HEK293 (cell line): ENCODE data around the gene GALNT11.

Source experiments
- CTCF ChIA-PET: fragments of 350-600 bp; formaldehyde crosslinking; extraction: SDS; loops from one replicate; lab custom pipeline; 2021; ENCODE audit warnings: antibody characterized with exemption; lab: Yijun Ruan, JAX
- POLR2A ChIA-PET: fragments of 300-600 bp; formaldehyde crosslinking; extraction: SDS; loops from one replicate; lab custom pipeline; 2020; ENCODE audit warnings: antibody characterized with exemption, inconsistent platforms; lab: Yijun Ruan, JAX
- H3K27ac ChIP-seq: fragments of 200-500 bp; sonication (Bioruptor generic); 2 replicates; pipeline ENCODE4 v1.5.1; 2014; ENCODE audit warnings: low read depth, low read length, control low read depth, inconsistent platforms; ENCODE audit errors: extremely low read depth
- H3K36me3 ChIP-seq, 2 experiments: fragments of 200-500 bp in 1 of 2; sonication (Bioruptor generic) in 1 of 2; 1 replicate in 1 of 2; 2 replicates in 1 of 2; pipeline ENCODE4 v1.5.1; 2014 to 2017; ENCODE audit warnings: inconsistent platforms in 2 of 2, low read length in 2 of 2; ENCODE audit not compliant: control insufficient read depth in 2 of 2, insufficient read depth in 1 of 2
- H3K4me1 ChIP-seq: fragments of 200-500 bp; sonication (Bioruptor generic); 2 replicates; pipeline ENCODE4 v1.5.1; 2014; ENCODE audit warnings: mild to moderate bottlenecking, low read length, inconsistent platforms; ENCODE audit not compliant: control insufficient read depth, insufficient read depth
- H3K4me3 ChIP-seq: 2 replicates; pipeline ENCODE4 v1.5.1; 2011; ENCODE audit warnings: low read depth, mild to moderate bottlenecking, control low read depth, low read length, moderate library complexity
- H3K9me3 ChIP-seq: fragments of 200-500 bp; sonication (Bioruptor generic); 2 replicates; pipeline ENCODE4 v1.5.1; 2014; ENCODE audit warnings: low read depth, low read length, inconsistent platforms; ENCODE audit not compliant: control insufficient read depth, insufficient read depth
- EGR2 ChIP-seq: fragments of 450-650 bp; formaldehyde crosslinking; IDR thresholded peaks from 2 replicates; pipeline ENCODE4 v1.5.1; 2016; ENCODE audit warnings: low read depth, missing biosample characterization, missing genetic modification characterization
- GLI2 ChIP-seq: fragments of 450-650 bp; formaldehyde crosslinking; IDR thresholded peaks from 2 replicates; pipeline ENCODE4; 2017; ENCODE audit warnings: missing biosample characterization, missing genetic modification characterization, low read depth, borderline replicate concordance
- KLF7 ChIP-seq: fragments of 450-650 bp; formaldehyde crosslinking; IDR thresholded peaks from 2 replicates; pipeline ENCODE4 v1.5.1; 2016; ENCODE audit warnings: missing biosample characterization, missing genetic modification characterization, borderline replicate concordance
- KLF8 ChIP-seq: fragments of 450-650 bp; formaldehyde crosslinking; IDR thresholded peaks from 2 replicates; pipeline ENCODE4 v1.5.1; 2016; ENCODE audit warnings: missing biosample characterization, missing genetic modification characterization
- MZF1 ChIP-seq: fragments of 450-650 bp; formaldehyde crosslinking; IDR thresholded peaks from 2 replicates; pipeline ENCODE4 v1.5.1; 2017; ENCODE audit warnings: missing biosample characterization, missing genetic modification characterization, borderline replicate concordance
- REPIN1 ChIP-seq: fragments of 450-650 bp; formaldehyde crosslinking; IDR thresholded peaks from 2 replicates; pipeline ENCODE4 v1.5.1; 2017; ENCODE audit warnings: missing biosample characterization, missing genetic modification characterization, low read depth
- SCRT2 ChIP-seq: fragments of 450-650 bp; formaldehyde crosslinking; IDR thresholded peaks from 2 replicates; pipeline ENCODE4 v1.5.1; 2016; ENCODE audit warnings: missing biosample characterization, missing genetic modification characterization
- ZFHX2 ChIP-seq: fragments of 450-650 bp; formaldehyde crosslinking; conservative IDR thresholded peaks from 2 replicates; pipeline ENCODE4 v1.5.1; 2016; ENCODE audit warnings: missing biosample characterization, missing genetic modification characterization
- ZFP37 ChIP-seq: fragments of 450-650 bp; formaldehyde crosslinking; IDR thresholded peaks from 2 replicates; pipeline ENCODE4 v1.5.1; 2016; ENCODE audit warnings: missing biosample characterization, missing genetic modification characterization
- ZNF16 ChIP-seq: fragments of 450-650 bp; formaldehyde crosslinking; IDR thresholded peaks from 2 replicates; pipeline ENCODE4 v1.5.1; 2016; ENCODE audit warnings: low read depth, missing biosample characterization, missing genetic modification characterization
- ZNF175 ChIP-seq: fragments of 450-650 bp; formaldehyde crosslinking; IDR thresholded peaks from 2 replicates; pipeline ENCODE4 v1.5.1; 2016; ENCODE audit warnings: missing biosample characterization, missing genetic modification characterization
- ZNF248 ChIP-seq: fragments of 450-650 bp; formaldehyde crosslinking; IDR thresholded peaks from 2 replicates; pipeline ENCODE4 v1.5.1; 2017; ENCODE audit warnings: missing biosample characterization, missing genetic modification characterization
- ZNF350 ChIP-seq: fragments of 450-650 bp; formaldehyde crosslinking; IDR thresholded peaks from 2 replicates; pipeline ENCODE4 v1.5.0; 2017; ENCODE audit warnings: missing biosample characterization, mild to moderate bottlenecking, missing genetic modification characterization
- ZNF404 ChIP-seq: fragments of 450-650 bp; formaldehyde crosslinking; IDR thresholded peaks from 2 replicates; pipeline ENCODE4 v1.5.1; 2017; ENCODE audit warnings: missing biosample characterization, missing genetic modification characterization
- ZNF549 ChIP-seq: fragments of 450-650 bp; IDR thresholded peaks from 2 replicates; pipeline ENCODE4 v1.5.1; 2018; ENCODE audit warnings: missing biosample characterization, missing genetic modification characterization, mild to moderate bottlenecking, inconsistent platforms, moderate library complexity
- ZNF624 ChIP-seq: fragments of 450-650 bp; formaldehyde crosslinking; IDR thresholded peaks from 2 replicates; pipeline ENCODE4 v1.5.1; 2017; ENCODE audit warnings: missing biosample characterization, missing genetic modification characterization
- ZNF791 ChIP-seq: fragments of 450-650 bp; formaldehyde crosslinking; IDR thresholded peaks from 2 replicates; pipeline ENCODE4 v1.5.1; 2016; ENCODE audit warnings: missing biosample characterization, missing genetic modification characterization
- TF ChIP-seq, protein P1 (sequence below): fragments of 450-650 bp; formaldehyde crosslinking; IDR thresholded peaks from 2 replicates; pipeline ENCODE4 v1.5.1; 2017; ENCODE audit warnings: missing biosample characterization, missing genetic modification characterization
- TF ChIP-seq, protein P2 (sequence below): fragments of 450-650 bp; formaldehyde crosslinking; IDR thresholded peaks from 2 replicates; pipeline ENCODE4 v1.5.1; 2016; ENCODE audit warnings: missing biosample characterization, missing genetic modification characterization
- TF ChIP-seq, protein P3 (sequence below): fragments of 450-650 bp; formaldehyde crosslinking; IDR thresholded peaks from 2 replicates; pipeline ENCODE4 v1.5.1; 2016; ENCODE audit warnings: missing biosample characterization, missing genetic modification characterization
- TF ChIP-seq, protein P4 (sequence below): fragments of 450-650 bp; formaldehyde crosslinking; IDR thresholded peaks from 2 replicates; pipeline ENCODE4 v1.5.1; 2016; ENCODE audit warnings: missing biosample characterization, missing genetic modification characterization
- TF ChIP-seq, protein P5 (sequence below): fragments of 450-650 bp; formaldehyde crosslinking; IDR thresholded peaks from 2 replicates; pipeline ENCODE4 v1.5.1; 2016; ENCODE audit warnings: missing biosample characterization, missing genetic modification characterization

GALNT11 gene

DNA sequence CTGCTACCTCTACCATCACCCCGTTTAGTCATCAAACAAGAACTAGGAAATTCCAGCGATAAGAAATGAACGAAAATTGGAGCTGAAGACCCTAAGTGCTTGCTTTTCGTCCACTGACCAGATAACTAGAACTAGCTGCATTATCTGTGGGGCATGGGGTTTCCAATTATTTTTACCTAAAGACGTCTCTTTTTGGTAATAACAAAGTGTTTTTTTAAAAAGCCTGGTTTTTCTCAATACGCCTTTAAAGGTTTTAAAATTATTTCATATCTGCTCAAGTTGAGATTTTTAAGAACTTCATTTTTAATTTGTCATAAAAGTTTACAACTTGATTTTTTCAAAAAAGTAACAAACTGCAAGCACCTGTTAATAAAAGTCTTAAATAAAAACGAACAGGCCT is 104.2 kb downstream of the GALNT11 start (continued):
- TF ChIP-seq ZFP37 (tag by site-specific recombination) = no peak
- TF ChIP-seq MZF1 (tag by site-specific recombination) = no peak
- no peak for TF ChIP-seq KLF7
- TF ChIP-seq KLF8 (tag by site-specific recombination) = no peak

DNA sequence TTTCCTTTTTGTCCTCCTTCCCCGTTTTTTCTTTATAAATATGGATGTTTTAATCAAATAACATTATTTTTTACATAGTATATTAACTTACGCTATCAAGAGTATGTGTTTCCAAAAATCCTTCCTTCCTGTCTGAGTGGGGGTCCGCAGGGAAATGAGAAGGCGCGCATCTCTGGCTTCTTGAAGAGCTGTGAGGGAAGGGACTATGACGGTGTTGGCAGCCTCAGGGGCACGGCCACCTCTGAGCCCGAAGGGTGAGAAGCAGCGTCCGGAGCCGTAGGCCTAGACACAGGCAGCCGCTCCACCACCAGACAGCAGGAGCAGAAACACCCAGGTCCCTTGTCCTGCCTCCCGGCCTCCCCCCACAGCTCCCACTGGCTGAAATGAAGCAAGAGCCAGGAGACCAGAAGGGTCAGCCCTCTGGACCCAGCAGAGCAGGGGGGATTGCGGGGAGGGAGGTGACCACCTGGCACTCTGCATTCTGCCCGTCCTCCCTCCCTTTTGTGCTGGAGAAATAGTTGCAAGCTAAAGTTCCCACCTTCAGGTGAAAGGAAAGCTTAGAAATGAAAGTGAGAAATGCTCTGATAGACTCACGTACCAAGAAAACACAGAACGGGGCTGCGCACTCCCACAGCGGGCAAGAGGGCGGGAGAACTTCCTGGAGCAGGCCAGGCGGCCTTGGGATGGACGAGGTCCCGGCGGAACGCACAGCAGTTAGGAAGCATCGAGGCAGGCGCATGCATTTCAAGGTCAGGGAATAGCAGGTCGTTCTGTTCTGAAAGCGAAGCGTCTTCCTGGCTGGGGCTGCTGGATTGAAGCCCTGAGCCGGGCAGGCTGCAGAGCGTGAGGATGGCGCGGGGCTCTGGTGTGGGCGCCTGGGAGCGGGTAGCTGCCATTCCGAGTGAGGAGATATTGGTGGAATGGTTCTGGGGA is 105.5 kb downstream of the GALNT11 start:
- POLR2A ChIA-PET = no interaction called here
- H3K27ac ChIP-seq = no peak overlapping the region
- H3K36me3 ChIP-seq = peaks cover 3 to 73% of the 10 kb centered on the region in 2 experiments; a peak in 1 of 3 replicates
- TF ChIP-seq ZFHX2 (tag by site-specific recombination) (no peak), ZNF791 (tag by site-specific recombination) (no peak), ZNF549 (tag by site-specific recombination) (no peak), REPIN1 (tag by site-specific recombination) (no peak), ZNF350 (tag by site-specific recombination) (no peak), ZNF248 (tag by site-specific recombination) (no peak), ZNF404 (tag by site-specific recombination) (no peak), ZNF175 (tag by site-specific recombination) (no peak), GLI2 (tag by site-specific recombination) (no peak), EGR2 (no peak), ZNF16 (tag by site-specific recombination) (no peak)
- TF ChIP-seq, protein P1, sequence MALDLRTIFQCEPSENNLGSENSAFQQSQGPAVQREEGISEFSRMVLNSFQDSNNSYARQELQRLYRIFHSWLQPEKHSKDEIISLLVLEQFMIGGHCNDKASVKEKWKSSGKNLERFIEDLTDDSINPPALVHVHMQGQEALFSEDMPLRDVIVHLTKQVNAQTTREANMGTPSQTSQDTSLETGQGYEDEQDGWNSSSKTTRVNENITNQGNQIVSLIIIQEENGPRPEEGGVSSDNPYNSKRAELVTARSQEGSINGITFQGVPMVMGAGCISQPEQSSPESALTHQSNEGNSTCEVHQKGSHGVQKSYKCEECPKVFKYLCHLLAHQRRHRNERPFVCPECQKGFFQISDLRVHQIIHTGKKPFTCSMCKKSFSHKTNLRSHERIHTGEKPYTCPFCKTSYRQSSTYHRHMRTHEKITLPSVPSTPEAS = no peak
- TF ChIP-seq, protein P2, sequence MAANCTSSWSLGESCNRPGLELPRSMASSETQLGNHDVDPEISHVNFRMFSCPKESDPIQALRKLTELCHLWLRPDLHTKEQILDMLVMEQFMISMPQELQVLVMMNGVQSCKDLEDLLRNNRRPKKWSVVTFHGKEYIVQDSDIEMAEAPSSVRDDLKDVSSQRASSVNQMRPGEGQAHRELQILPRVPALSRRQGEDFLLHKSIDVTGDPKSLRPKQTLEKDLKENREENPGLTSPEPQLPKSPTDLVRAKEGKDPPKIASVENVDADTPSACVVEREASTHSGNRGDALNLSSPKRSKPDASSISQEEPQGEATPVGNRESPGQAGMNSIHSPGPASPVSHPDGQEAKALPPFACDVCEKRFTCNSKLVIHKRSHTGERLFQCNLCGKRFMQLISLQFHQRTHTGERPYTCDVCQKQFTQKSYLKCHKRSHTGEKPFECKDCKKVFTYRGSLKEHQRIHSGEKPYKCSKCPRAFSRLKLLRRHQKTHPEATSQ (tag by site-specific recombination) = no peak
- TF ChIP-seq, protein P3, sequence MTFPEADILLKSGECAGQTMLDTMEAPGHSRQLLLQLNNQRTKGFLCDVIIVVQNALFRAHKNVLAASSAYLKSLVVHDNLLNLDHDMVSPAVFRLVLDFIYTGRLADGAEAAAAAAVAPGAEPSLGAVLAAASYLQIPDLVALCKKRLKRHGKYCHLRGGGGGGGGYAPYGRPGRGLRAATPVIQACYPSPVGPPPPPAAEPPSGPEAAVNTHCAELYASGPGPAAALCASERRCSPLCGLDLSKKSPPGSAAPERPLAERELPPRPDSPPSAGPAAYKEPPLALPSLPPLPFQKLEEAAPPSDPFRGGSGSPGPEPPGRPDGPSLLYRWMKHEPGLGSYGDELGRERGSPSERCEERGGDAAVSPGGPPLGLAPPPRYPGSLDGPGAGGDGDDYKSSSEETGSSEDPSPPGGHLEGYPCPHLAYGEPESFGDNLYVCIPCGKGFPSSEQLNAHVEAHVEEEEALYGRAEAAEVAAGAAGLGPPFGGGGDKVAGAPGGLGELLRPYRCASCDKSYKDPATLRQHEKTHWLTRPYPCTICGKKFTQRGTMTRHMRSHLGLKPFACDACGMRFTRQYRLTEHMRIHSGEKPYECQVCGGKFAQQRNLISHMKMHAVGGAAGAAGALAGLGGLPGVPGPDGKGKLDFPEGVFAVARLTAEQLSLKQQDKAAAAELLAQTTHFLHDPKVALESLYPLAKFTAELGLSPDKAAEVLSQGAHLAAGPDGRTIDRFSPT = no peak
- TF ChIP-seq, all 188 proteins: peak for 0
- CTCF ChIA-PET = no interaction called here
- Histone ChIP-seq H3K9me3 (no peaks in the 10 kb centered on the region), H3K4me3 (no peak overlapping the region), H3K4me1 (no peaks in the 10 kb centered on the region)

DNA sequence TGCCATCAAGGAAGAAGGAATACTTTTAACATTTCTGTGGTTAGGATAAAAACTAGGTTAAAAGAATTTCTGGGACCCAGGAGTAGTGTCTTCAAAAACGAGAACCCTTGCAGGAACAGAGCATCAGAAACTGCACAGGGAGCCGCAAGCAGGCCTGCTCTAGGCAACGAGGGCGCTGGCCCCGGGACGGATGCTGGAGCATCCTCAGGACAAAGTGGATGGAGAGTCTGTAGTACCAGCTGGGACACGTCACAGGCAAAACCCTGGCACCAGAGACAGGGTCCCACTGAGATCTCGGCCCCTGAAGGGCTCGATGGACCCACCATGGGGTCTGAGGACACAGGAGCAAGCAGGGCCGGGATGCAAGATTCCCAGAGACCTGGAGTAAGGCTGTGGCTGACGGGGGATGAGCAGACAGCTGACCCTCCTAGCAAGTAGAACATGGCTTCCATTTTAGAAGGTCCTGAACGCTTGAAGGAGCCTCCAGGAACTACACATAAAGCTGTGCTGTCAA is 106.6 kb downstream of the GALNT11 start:
- Histone ChIP-seq H3K9me3 (no peaks in the 10 kb centered on the region), H3K4me3 (no peak overlapping the region), H3K4me1 (no peaks in the 10 kb centered on the region), H3K36me3 (peaks cover 3 to 75% of the 10 kb centered on the region in 2 experiments; a peak in 1 of 3 replicates), H3K27ac (no peak overlapping the region)
- ChIA-PET CTCF (no interaction called here), POLR2A (no interaction called here)
- TF ChIP-seq SCRT2 (tag by site-specific recombination) = no peak
- TF ChIP-seq ZNF624 (tag by site-specific recombination) = no peak
- TF ChIP-seq ZNF350 (tag by site-specific recombination) = no peak
- TF ChIP-seq, protein P4, sequence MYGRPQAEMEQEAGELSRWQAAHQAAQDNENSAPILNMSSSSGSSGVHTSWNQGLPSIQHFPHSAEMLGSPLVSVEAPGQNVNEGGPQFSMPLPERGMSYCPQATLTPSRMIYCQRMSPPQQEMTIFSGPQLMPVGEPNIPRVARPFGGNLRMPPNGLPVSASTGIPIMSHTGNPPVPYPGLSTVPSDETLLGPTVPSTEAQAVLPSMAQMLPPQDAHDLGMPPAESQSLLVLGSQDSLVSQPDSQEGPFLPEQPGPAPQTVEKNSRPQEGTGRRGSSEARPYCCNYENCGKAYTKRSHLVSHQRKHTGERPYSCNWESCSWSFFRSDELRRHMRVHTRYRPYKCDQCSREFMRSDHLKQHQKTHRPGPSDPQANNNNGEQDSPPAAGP (tag by site-specific recombination) = no peak
- TF ChIP-seq, protein P1 = no peak
- TF ChIP-seq, protein P5, sequence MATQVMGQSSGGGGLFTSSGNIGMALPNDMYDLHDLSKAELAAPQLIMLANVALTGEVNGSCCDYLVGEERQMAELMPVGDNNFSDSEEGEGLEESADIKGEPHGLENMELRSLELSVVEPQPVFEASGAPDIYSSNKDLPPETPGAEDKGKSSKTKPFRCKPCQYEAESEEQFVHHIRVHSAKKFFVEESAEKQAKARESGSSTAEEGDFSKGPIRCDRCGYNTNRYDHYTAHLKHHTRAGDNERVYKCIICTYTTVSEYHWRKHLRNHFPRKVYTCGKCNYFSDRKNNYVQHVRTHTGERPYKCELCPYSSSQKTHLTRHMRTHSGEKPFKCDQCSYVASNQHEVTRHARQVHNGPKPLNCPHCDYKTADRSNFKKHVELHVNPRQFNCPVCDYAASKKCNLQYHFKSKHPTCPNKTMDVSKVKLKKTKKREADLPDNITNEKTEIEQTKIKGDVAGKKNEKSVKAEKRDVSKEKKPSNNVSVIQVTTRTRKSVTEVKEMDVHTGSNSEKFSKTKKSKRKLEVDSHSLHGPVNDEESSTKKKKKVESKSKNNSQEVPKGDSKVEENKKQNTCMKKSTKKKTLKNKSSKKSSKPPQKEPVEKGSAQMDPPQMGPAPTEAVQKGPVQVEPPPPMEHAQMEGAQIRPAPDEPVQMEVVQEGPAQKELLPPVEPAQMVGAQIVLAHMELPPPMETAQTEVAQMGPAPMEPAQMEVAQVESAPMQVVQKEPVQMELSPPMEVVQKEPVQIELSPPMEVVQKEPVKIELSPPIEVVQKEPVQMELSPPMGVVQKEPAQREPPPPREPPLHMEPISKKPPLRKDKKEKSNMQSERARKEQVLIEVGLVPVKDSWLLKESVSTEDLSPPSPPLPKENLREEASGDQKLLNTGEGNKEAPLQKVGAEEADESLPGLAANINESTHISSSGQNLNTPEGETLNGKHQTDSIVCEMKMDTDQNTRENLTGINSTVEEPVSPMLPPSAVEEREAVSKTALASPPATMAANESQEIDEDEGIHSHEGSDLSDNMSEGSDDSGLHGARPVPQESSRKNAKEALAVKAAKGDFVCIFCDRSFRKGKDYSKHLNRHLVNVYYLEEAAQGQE (tag by site-specific recombination) = no peak
